Measurements from ENCODE around the gene ATG2B.

ATG2B gene

GRCh38 chr14:96309896-96310330, 53.2 kb downstream of the ATG2B start:
- DNase-seq (ENCODE audit: low spot score): no peak

GRCh38 chr14:96309133-96309895, 53.8 kb downstream of the ATG2B start:
- DNase-seq (ENCODE audit: low spot score): no peak

GRCh38 chr14:96307434-96307833, 55.7 kb downstream of the ATG2B start:
- no peak for DNase-seq (ENCODE audit: low spot score)

- DNase-seq (ENCODE audit: low spot score): no peak
These were observed 58.2 kb downstream of the ATG2B start for GRCh38 chr14:96304956-96305355.

GRCh38 chr14:96303981-96304380, 59.2 kb downstream of the ATG2B start:
- no peak for DNase-seq (ENCODE audit: low spot score)

GRCh38 chr14:96299441-96299840, 63.7 kb downstream of the ATG2B start:
- no peak for DNase-seq (ENCODE audit: low spot score)

- no peak for DNase-seq (ENCODE audit: low spot score)
These were observed 65.1 kb downstream of the ATG2B start for GRCh38 chr14:96297997-96298515.

- no peak for DNase-seq (ENCODE audit: low spot score)
These were observed 66.1 kb downstream of the ATG2B start for GRCh38 chr14:96297000-96297399.

GRCh38 chr14:96294246-96294645, 68.9 kb downstream of the ATG2B start:
- no peak for DNase-seq (ENCODE audit: low spot score)

GRCh38 chr14:96287856-96288255, 75.3 kb downstream of the ATG2B start:
- DNase-seq (ENCODE audit: low spot score): no peak

GRCh38 chr14:96286251-96286650, 76.9 kb downstream of the ATG2B start:
- no peak for DNase-seq (ENCODE audit: low spot score)

GRCh38 chr14:96285667-96286066, 77.5 kb downstream of the ATG2B start:
- peak; percentile 64 for DNase-seq (ENCODE audit: low spot score)

GRCh38 chr14:96284430-96284829, 78.7 kb downstream of the ATG2B start:
- no peak for DNase-seq (ENCODE audit: low spot score)

- no peak for DNase-seq (ENCODE audit: low spot score)
These were observed 79.1 kb downstream of the ATG2B start for GRCh38 chr14:96284008-96284407.

GRCh38 chr14:96281486-96281885, 81.7 kb downstream of the ATG2B start:
- DNase-seq (ENCODE audit: low spot score): no peak

- no peak for DNase-seq (ENCODE audit: low spot score)
These were observed 83.0 kb downstream of the ATG2B start for GRCh38 chr14:96280104-96280503.

- DNase-seq (ENCODE audit: low spot score): no peak
These were observed 83.6 kb downstream of the ATG2B start for GRCh38 chr14:96279564-96279963.

GRCh38 chr14:96277890-96278289, 85.3 kb downstream of the ATG2B start:
- DNase-seq (ENCODE audit: low spot score): no peak

GRCh38 chr14:96275177-96276112, 87.7 kb downstream of the ATG2B start:
- DNase-seq (ENCODE audit: low spot score): peak; percentile 83

- DNase-seq (ENCODE audit: low spot score): peak; percentile 68
These were observed 88.6 kb downstream of the ATG2B start for GRCh38 chr14:96274543-96274942.

GRCh38 chr14:96274122-96274521, 89.0 kb downstream of the ATG2B start:
- no peak for DNase-seq (ENCODE audit: low spot score)

GRCh38 chr14:96273629-96274028, 89.5 kb downstream of the ATG2B start:
- no peak for DNase-seq (ENCODE audit: low spot score)

Measured in AG08395 (cell line).